Measurements from ENCODE around the gene TRAPPC2.

The TRAPPC2 gene

GRCh38 chrX:13690836-13691235, 43.6 kb downstream of the TRAPPC2 start:
- TF ChIP-seq ZFX (IDR thresholded peaks at IDR 0.05) (no peak), CTCF (conservative IDR thresholded peaks at IDR 0.05) (peak; percentile 25)
- H3K27ac ChIP-seq: no peak overlapping the region

- no peak for TF ChIP-seq CTCF (conservative IDR thresholded peaks at IDR 0.05)
- TF ChIP-seq ZFX (IDR thresholded peaks at IDR 0.05): no peak
- H3K27ac ChIP-seq: peak overlapping the region; percentile 95
These were observed 44.6 kb downstream of the TRAPPC2 start for GRCh38 chrX:13689741-13690211.

GRCh38 chrX:13688958-13689740, 45.3 kb downstream of the TRAPPC2 start, which contains the start of gene RAB9A:
Gene RAB9A, plus strand, starts transcription at chrX:13689128. Its CDS starts 19,619 bp downstream, at chrX:13708747.
- peak within 1 kb of the TSS; percentile 95 for H3K27ac ChIP-seq
- TF ChIP-seq CTCF (conservative IDR thresholded peaks at IDR 0.05): no peak

GRCh38 chrX:13688384-13688957, 45.9 kb downstream of the TRAPPC2 start:
- H3K27ac ChIP-seq: peak overlapping the region; percentile 95
- TF ChIP-seq CTCF (conservative IDR thresholded peaks at IDR 0.05) (no peak), ZFX (IDR thresholded peaks at IDR 0.05) (no peak)

DNA sequence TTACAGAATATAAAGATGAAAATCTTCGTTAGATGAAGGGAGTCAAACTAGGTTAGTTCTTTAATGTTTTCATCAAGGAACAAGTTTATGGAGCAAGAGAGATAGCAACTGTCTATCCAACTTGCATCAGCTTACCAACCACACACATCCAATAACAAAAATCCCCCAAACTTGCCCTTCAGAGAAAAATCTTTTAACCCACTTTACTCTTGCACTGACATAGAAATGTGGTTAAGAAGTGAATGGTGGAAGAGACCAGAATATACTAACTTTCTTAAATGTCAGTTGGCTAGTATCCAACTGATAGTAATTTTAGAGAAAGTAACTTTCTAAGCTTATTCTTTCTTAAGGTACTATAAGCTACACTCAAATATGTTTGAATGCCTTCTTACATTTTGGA, 47.2 kb downstream of the TRAPPC2 start:
- TF ChIP-seq CTCF (conservative IDR thresholded peaks at IDR 0.05): no peak
- TF ChIP-seq ZFX (IDR thresholded peaks at IDR 0.05): no peak
- H3K27ac ChIP-seq: no peak overlapping the region

DNA sequence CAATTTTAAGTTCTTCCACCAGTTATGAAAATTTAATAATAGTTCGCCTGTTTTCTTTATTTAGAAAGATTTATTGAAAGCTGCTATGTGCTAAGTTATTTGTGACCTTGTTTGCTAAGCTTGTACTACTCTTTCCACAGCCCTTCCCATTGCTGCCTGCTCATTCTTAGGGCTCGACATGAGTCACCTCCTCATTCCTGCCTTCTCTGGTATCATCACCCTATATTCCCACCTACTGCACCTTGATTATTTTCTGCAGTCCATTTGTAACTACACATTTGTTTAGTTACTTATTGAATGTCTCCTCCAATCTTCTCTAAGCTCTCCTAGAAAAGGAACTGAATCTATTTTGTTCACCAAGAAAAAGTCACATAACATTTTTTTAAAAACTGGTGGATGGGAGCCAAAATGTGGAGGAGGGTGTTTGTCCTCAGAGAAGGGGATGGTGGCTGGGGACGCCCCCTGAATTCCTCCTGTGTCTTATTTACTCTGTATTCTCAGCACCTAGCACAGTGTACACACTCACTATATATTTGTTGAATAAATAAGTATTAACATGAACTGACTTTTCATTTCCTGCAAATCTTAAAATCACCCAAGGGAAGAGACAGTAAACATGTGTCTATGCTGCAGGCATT, 49.2 kb downstream of the TRAPPC2 start:
- no peak for TF ChIP-seq CTCF (conservative IDR thresholded peaks at IDR 0.05)
- no peak overlapping the region for H3K27ac ChIP-seq

DNA sequence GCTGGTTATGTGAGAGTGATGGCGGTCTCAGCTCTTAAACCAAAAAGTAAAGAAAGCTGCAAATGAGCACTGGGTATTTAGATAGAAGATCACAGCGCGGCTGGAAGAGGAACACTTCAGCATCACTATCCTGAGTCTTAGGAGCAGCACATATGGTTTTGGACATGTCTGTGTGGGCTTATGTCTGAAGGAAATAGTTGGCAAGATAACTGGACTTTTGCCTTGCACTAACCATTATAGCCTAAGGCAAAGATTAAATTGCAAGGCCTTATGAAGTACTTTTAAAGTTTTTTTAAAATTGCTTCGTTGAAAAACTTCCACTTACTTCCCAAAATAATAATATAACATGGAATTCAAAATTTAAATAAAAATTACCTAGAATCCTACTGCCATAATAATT, 50.1 kb downstream of the TRAPPC2 start:
- TF ChIP-seq ZFX (IDR thresholded peaks at IDR 0.05) (no peak), CTCF (conservative IDR thresholded peaks at IDR 0.05) (no peak)
- no peak overlapping the region for H3K27ac ChIP-seq
